Urinary bladder (tissue), 4 donors: ENCODE results near the gene FNDC3B. TPM values are rescaled to one million over a fixed set of nuclear protein-coding genes. Genes with fewer than 3 reads are reported as not detected.

Source experiments
- DNase-seq: peaks from one replicate; pipeline ENCODE4 v3.0.0-alpha.2; 2015; ENCODE audit errors: extremely low spot score
- H3K27ac ChIP-seq: one replicate; pipeline ENCODE4 v1.5.1; 2013; ENCODE audit warnings: low read depth, mild to moderate bottlenecking, moderate library complexity
- H3K36me3 ChIP-seq: one replicate; pipeline ENCODE4 v1.6.1; 2013; ENCODE audit warnings: mild to moderate bottlenecking, moderate library complexity; ENCODE audit not compliant: insufficient read depth
- H3K4me1 ChIP-seq: one replicate; pipeline ENCODE4 v1.6.1; 2013; ENCODE audit warnings: mild to moderate bottlenecking, moderate library complexity; ENCODE audit not compliant: insufficient read depth
- H3K4me3 ChIP-seq: one replicate; pipeline ENCODE4 v1.5.1; 2013; ENCODE audit warnings: low read depth, low read length
- WGBS: extraction: QIAGEN DNeasy Blood & Tissue Kit; methylation state at CpG from one replicate; pipeline ENCODE4 v1.1.7; 2013; 5-methylcytosine and 5-hydroxymethylcytosine counted together
- polyA plus RNA-seq: library from polyadenylated mRNA; stranded (reverse); fragments of 200-250 nt; gene quantifications from one replicate; pipeline ENCODE4 v1.2.3, GENCODE V29; 2013
- total RNA-seq: library from RNA; depleted of rRNA; stranded (reverse); fragments of >200 nt; gene quantifications from one replicate; pipeline ENCODE4 v1.2.3, GENCODE V29; 2014
- donor health status: healthy with polysubstance abuse.
- donor health status: healthy.

FNDC3B gene
- total and polyA plus RNA-seq, 2 donors = 22.0 to 228 TPM

- 54% methylated on average over 2 of the region's 2 CpGs for WGBS
- H3K4me1 ChIP-seq = no peaks in the 10 kb centered on the region
- no peaks in the 10 kb centered on the region for H3K36me3 ChIP-seq
- no peak overlapping the region for H3K27ac ChIP-seq
- DNase-seq = no peak
- H3K4me3 ChIP-seq = no peak overlapping the region
These were observed 64.3 kb downstream of the FNDC3B start for GRCh38 chr3:172103724-172104123.

GRCh38 chr3:172104471-172105072 lies 65.2 kb downstream of the FNDC3B start:
- DNase-seq = no peak
- Histone ChIP-seq H3K4me3 (no peak overlapping the region), H3K36me3 (no peaks in the 10 kb centered on the region), H3K27ac (no peak overlapping the region), H3K4me1 (no peaks in the 10 kb centered on the region)
- 78% methylated on average over 2 of the region's 2 CpGs for WGBS

DNA sequence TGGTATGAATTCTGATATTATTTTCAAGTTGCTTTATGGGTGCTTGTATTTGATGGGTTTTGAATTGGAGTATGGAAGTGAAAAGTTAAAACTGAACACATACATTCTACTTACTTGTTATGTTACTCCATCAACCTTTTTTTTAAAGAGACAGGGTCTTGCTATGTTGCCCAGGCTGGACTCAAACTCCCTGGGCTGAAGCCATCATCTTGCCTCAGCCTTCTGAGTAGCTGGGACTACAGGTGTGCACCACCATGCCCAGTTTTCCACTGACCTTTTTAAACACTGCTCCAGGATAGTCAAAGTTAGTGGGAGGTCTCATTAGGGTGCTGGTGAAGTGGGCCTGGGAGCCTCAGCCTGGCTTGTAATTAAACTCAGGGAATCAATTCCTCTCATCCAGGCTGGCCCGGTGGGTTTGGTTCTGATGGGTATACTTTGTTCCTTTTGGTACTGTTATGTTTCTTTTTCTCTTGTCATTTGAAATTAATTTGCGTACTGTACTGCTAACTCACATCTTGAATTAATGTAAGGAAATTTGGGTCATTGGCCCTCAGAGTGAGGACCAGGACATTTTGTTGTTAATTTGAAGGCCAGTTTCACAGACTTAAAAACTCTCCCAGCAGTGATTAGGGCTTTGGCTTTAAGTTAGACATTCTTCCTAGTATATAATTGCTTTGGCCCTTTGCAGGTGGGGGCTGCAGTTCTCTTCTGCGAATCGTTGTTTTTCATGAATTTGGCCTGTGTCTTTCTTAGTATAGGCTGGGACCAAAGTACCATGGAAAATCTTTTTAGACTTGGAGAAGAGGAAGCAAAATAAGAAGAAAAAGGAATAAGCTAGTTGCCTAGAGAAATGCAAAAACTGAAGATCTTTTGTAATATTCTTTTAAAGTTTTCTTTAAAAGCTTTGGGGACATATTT lies 66.9 kb downstream of the FNDC3B start:
- no peak overlapping the region for H3K4me3 ChIP-seq
- no peaks in the 10 kb centered on the region for H3K4me1 ChIP-seq
- no peak overlapping the region for H3K27ac ChIP-seq
- 84% methylated on average over 4 of the region's 4 CpGs for WGBS
- H3K36me3 ChIP-seq = no peaks in the 10 kb centered on the region
- no peak for DNase-seq

- WGBS = 79% methylated on average over 7 of the region's 7 CpGs
- no peak for DNase-seq
These were observed 67.6 kb downstream of the FNDC3B start for GRCh38 chr3:172106989-172107388.

DNA sequence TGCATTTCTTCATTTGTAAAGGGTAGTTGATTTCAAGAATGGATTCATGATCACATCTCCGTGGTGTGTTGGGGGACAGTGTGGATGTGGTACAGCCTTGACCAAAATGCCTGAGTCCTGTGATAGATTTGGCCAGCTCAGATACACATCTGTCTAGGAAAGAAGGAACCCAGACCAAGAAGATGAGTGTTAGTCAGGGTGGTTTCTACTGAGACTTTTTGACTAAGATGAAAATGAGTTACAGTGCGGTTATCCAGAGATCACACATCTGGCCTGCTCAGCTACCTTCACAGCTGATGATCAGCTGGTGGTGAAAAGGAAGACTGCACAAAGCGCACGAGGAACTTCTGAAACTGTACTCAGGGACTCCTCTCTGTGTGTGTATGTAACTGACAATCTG lies 68.0 kb downstream of the FNDC3B start:
- H3K27ac ChIP-seq = no peak overlapping the region
- WGBS = 76% methylated on average over 4 of the region's 4 CpGs
- no peak for DNase-seq
- H3K36me3 ChIP-seq = peaks cover 1% of the 10 kb centered on the region
- no peaks in the 10 kb centered on the region for H3K4me1 ChIP-seq
- no peak overlapping the region for H3K4me3 ChIP-seq

More at GRCh38 chr3:172106989-172107388, 67.6 kb downstream of the FNDC3B start:
- Histone ChIP-seq H3K27ac (no peak overlapping the region), H3K36me3 (no peaks in the 10 kb centered on the region), H3K4me1 (no peaks in the 10 kb centered on the region), H3K4me3 (no peak overlapping the region)

DNA sequence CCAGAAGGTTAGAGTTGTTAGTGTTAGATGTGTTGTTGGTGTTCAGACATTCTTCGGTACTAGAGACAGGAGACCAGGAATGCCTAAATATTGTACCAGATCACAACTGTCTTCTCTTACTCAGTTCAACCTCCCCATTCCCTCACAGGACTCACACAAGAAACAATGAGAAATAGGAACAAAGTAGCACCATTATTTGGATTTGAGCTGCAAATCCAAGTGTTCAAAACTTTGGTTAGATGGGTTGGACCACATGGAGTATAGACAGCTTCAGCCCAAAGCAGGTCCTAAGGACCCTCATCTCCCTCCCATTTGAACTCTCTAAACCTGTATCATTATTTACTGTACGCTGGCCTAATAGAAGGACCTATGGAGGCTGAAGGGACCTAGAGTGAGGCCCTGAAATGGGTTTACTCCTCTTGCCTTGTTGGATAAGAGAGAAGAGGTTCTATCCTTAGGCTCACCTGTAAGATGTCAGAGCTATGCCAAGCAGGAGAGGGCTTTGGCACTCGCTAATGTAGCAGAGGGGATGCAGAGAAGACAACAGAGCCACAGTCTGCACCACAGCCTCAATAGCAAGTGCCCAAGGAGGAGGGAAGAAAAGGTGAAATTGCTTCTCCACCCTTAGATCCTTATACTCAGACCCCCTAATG lies 70.9 kb downstream of the FNDC3B start:
- Histone ChIP-seq H3K4me3 (no peak overlapping the region), H3K36me3 (peaks cover 2% of the 10 kb centered on the region), H3K27ac (no peak overlapping the region), H3K4me1 (peaks cover 1% of the 10 kb centered on the region)
- no peak for DNase-seq
- 96% methylated on average over 3 of the region's 3 CpGs for WGBS

DNA sequence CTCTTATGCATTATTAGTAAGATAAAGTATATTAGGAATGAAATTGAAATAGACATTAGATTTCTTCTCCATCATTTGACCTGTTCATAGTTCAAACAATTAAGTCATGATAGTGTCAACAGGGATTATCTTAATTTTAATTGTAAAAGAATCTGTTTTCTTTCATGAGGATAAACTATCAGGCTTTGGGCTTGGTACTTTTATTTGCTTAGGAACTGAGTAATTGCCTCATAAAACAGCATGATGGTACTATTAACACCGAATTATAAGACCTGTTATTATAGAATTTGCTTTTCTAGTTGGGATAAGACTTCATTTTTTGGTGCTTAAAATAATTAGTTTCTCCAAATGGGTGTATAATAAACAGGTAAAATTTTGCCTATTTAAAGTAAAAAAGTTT lies 71.8 kb downstream of the FNDC3B start:
- WGBS = 93% methylated on average over 1 of the region's 1 CpG
- H3K4me1 ChIP-seq = peaks cover 1% of the 10 kb centered on the region
- H3K27ac ChIP-seq = no peak overlapping the region
- DNase-seq = no peak
- H3K36me3 ChIP-seq = peaks cover 2% of the 10 kb centered on the region
- H3K4me3 ChIP-seq = no peak overlapping the region

- no peak for DNase-seq
- Histone ChIP-seq H3K4me3 (no peak overlapping the region), H3K4me1 (peaks cover 1% of the 10 kb centered on the region), H3K27ac (no peak overlapping the region), H3K36me3 (peaks cover 2% of the 10 kb centered on the region)
- 95% methylated on average over 9 of the region's 9 CpGs for WGBS
These were observed 72.8 kb downstream of the FNDC3B start for GRCh38 chr3:172112078-172112733.

- WGBS = 52% methylated on average over 5 of the region's 5 CpGs
- peaks cover 1% of the 10 kb centered on the region for H3K4me1 ChIP-seq
- H3K36me3 ChIP-seq = peaks cover 2% of the 10 kb centered on the region
- no peak overlapping the region for H3K27ac ChIP-seq
- DNase-seq = no peak
- H3K4me3 ChIP-seq = no peak overlapping the region
These were observed 73.3 kb downstream of the FNDC3B start for GRCh38 chr3:172112734-172113120.

DNA sequence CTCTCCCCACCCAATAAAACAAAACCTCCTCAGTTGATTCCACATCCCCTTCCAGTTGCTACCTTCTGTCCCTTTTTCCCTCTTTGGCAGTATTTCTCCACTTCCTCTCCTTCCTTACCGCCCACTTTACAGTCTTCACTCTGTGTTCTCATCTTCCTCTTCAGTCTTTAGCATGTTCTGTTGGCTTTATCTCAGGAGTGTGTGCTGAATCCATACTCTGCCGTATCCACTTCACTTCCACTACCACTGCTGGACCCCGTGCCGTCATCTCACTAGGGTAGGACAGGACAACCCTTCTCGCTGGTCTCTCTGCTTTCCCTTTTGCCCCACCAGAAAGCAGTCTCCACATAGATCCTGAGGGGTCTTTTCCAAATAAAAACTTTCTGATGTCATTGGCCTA lies 74.3 kb downstream of the FNDC3B start:
- Histone ChIP-seq H3K27ac (no peak overlapping the region), H3K4me3 (no peak overlapping the region), H3K4me1 (peaks cover 1% of the 10 kb centered on the region), H3K36me3 (peaks cover 2% of the 10 kb centered on the region)
- 93% methylated on average over 5 of the region's 5 CpGs for WGBS
- DNase-seq = no peak

- 97% methylated on average over 1 of the region's 1 CpG for WGBS
- Histone ChIP-seq H3K4me3 (no peak overlapping the region), H3K4me1 (peaks cover 1% of the 10 kb centered on the region), H3K27ac (no peak overlapping the region), H3K36me3 (peaks cover 2% of the 10 kb centered on the region)
- no peak for DNase-seq
These were observed 75.7 kb downstream of the FNDC3B start for GRCh38 chr3:172115059-172115458.

GRCh38 chr3:172115787-172116186 lies 76.4 kb downstream of the FNDC3B start:
- no peak overlapping the region for H3K27ac ChIP-seq
- DNase-seq = no peak
- peaks cover 1% of the 10 kb centered on the region for H3K4me1 ChIP-seq
- H3K4me3 ChIP-seq = no peak overlapping the region
- H3K36me3 ChIP-seq = peaks cover 2% of the 10 kb centered on the region
- 66% methylated on average over 4 of the region's 4 CpGs for WGBS

- WGBS = 54% methylated on average over 4 of the region's 4 CpGs
- DNase-seq = no peak
- Histone ChIP-seq H3K27ac (no peak overlapping the region), H3K4me1 (peaks cover 1% of the 10 kb centered on the region), H3K36me3 (no peaks in the 10 kb centered on the region), H3K4me3 (no peak overlapping the region)
These were observed 78.6 kb downstream of the FNDC3B start for GRCh38 chr3:172118019-172118418.
